ENCODE results near the gene NUP155.
"Not testable (repeated sequence)": the region's sequence is repeated elsewhere in the genome, so short reads cannot be mapped to it uniquely, and the experiment has no call there.

DNA sequence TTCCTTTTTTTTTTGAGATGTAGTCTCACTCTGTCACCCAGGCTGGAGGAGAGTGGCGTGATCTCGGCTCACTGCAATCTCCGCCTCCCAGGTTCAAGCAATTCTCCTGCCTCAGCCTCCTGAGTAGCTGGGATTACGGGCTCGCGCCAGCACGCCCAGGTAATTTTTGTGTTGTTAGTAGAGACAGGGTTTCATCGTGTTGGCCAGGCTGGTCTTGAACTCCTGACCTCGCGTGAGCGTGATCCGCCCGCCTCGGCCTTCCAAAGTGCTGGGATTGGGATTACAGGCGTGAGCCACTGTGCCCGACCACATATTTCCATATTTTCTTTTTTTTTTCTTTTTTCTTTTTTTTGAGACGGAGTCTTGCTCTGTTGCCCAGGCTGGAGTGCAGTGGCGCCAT, 28.2 kb downstream of the NUP155 start:
- not testable (repeated sequence) for TF ChIP-seq EZH2phosphoT487 (IDR thresholded peaks at IDR 0.05; ENCODE audit: insufficient read depth, low read depth); EZH2 (IDR thresholded peaks at IDR 0.05; ENCODE audit: insufficient read depth, poor library complexity, severe bottlenecking)
